HG02884 (cell line): Measurements from ENCODE around the gene UAP1L1.

ENCODE experiments used
- ATAC-seq: cut with Tn5 transposase; IDR thresholded peaks from one replicate; pipeline ENCODE4 v1.9.1; 2021; ENCODE audit warnings: mild to moderate bottlenecking, moderate library complexity; ENCODE audit not compliant: unreplicated experiment

The UAP1L1 gene

DNA sequence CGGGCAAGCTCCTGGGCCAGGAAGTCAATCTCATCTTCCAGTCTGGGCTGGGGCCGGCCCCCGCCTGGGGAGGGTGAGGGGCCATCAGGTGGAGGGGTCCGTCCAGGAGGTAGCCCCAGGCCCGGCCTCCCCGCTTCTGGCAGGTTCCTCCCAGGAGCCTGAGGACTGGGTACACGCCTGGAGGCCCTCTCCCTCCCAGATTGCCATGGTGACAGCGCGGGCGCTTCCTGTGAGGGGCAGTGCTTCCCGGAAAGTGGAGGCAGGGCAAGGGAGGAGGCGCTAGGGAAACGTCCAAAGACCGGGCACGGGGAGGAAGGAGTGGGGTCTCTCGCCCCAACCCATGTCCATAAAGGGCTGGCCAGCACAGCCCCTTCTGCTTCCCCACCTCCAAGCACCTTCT lies 36.2 kb upstream of the UAP1L1 start:
- no peak for ATAC-seq

DNA sequence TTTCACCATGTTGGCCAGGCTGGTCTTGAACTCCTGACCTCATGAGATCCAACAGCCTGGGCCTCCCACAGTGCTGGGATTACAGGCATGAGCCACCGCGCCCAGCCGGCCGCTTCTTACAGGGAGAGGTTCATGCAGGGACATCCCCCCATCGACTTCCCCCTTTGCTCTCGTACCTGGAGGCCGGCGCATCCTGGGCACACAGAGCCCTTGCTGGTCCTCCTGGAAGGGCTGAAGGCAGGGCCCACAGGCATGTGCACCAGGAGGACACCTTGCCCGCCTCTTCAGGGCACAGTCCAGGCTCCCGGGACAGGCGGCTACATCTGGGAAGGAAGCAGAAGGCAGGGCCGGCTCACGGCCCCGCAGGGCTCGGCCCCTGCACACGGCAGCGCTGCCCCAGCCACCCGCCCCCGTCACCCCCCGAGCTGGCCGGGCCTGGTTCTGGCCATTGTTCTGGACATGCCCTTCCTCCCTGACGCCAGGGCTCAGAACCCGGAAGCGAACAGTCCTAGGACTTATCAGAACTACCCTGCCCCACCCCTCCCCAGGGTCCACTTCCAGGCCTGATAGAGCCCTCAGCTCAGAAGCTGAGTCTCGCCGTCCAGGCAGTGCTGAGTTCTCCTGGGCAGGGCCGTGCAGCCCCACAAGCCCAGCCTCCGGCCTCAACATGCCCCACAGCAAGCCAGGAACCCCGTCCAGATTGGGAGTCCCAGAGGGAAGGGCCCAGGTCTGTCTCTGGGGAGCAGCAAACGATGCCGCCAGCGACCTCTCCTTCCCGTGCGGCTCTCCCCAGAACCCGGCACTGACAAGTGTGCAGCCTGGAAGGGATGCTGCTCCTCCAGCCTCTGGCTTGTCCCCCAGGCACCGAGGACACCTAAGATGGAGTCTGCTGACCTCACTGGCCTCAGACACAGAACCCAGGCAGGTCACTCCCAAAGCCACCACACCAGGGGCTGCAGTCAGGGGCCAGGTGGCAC lies 34.3 kb upstream of the UAP1L1 start:
- no peak for ATAC-seq

GRCh38 chr9:137044037-137044436 lies 33.3 kb upstream of the UAP1L1 start:
- ATAC-seq: no peak

DNA sequence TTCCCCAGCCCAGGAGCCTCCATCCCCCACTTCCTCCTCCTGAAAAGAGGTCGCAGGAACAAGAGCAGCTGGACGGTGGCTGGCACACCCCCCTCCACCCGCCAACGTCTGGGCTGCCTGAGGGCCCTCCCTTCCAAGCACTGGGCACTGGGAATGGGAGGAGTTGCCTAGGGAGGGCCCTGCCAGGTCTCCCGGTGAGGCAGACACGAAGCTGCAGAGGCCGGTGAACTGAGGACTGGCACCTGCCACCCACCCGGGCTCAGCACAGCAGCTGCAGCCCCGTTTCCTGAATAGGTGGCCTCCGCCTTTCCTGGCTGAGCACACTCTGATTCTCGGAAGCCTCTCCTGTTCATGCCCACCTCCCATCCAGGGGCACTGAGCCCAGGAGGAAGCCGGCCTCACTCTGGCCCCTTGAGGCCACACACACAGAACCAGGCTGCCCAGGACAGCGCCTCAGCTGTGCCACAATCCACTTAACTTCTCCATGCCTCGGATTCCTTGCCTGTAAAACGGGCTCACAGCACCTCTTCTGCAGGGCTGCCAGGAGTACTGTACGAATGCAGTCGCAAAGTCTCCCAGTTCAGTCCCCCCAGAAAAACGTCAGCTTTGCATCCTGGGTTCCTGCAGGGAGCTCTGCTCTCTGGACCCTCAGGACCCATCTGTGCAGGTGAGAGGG lies 32.7 kb upstream of the UAP1L1 start:
- ATAC-seq: no peak

DNA sequence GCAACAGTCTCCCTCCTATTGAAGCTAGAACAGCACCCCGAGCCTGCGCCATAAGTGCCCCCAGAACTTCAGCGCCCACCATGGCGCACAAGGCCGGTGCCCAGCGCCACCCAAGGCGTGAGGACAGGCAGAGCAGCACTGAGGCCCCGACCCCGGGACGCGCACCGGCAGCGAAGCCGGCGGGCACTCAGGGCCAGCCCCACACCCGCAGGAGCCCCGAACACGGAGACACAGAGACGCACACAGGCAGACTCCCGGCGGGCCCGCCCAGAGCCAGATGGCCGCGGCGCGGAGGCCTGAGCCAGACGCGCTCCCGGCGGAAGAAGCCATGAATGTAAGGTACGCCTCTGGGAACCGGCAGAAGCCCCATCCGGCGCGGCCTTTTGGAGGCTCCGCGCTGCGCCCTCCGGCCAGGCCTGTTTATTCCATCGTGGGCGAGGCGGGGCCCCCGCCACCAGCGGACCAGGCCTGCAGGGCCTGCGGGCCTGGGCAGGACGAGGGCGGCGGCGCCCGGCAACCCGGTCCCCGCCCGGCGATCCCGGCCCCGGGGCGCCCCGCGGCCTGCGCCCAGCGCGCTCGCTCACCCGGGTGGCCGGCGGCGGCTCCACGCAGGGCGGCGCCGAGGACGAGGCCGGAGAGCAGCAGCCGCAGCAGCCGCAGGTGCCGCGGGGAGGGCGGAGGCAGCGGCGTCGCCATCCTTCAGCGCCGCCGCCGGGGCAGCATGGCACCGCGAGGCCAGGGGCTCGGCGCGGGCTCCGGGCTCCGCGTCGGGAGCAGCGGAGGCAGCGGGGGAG lies 31.8 kb upstream of the UAP1L1 start:
- ATAC-seq: no peak

DNA sequence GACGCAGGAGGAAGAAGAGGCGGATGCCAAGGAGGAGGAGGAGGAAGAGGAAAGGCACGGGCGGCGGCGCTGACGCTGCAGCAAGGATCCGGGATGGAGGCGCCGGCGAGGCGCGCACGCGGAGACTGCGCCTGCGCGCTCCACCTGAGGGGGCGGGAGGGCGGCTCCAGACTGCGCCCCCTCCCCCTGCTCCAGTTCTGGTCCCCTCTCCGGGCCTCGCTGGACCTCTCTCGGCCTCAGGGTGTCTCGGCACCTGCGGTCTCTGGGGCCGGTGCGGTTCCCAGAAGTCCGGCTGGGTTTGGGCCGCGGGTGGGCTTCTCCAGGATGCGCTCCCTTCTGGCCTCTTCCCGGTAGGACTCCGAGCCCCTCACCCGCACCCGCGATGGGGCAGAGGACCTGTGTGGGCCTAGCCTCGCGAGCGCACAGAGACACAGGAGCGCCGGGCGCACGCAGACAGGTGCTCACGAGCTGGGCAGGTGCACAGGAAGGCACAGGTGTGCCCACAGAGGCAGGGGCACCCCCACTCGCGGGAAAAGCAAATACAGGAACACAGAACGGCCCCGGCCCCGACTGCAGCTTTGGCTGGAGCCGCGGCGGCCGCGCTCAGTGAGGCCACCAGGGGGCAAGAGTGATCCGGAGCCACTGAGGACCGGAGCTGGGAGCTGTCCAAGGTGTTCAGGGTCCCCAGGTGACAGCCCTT lies 31.1 kb upstream of the UAP1L1 start, which contains the start of gene NPDC1:
TSS of gene NPDC1 (minus strand) at position 90 of the 700 bp plus-strand sequence. CDS start 188 bp downstream, outside the sequence.
- ATAC-seq: no peak

DNA sequence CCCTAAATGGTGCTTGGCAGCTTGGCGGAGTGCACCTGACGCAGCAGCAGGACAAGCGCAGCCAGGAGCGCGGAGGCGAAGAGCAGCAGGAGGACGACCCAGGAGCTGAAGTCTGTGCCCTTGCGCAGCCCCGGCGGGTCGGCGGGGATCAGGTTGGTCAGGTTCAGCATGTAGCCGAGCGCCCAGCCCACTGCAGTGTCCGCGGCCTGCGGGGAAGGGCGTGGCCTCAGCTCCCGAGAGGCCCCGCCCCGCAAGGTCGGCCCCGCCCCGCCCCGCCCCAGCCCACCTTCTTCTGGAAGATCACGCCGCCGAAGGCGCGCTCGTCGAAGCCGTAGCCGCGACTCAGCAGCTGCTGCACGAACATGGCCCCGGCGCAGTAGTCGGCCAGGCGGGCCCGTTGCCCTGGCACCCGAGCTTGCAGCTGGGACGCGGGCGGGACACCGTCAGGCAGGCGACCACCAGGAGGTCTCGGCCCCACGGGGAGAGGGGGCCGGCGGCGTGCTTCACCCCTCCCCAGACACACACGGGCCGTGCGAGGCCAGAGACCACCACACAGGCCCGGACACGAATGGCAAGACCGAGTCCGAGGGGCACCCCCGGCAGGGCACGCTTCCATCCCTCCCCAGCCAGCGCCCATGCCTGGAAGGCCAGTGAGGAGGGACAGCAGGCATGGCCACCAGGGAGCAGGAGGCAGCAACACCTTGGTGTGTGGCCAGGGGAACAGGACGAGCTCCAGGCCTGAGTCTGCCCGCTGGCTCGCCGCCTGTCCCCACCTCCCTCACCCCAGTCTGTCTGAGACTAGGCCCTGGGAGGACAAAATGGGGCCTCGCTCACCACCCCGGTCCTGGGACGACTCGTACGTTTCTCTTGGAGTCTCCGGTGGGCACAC lies 28.4 kb upstream of the UAP1L1 start:
- no peak for ATAC-seq

DNA sequence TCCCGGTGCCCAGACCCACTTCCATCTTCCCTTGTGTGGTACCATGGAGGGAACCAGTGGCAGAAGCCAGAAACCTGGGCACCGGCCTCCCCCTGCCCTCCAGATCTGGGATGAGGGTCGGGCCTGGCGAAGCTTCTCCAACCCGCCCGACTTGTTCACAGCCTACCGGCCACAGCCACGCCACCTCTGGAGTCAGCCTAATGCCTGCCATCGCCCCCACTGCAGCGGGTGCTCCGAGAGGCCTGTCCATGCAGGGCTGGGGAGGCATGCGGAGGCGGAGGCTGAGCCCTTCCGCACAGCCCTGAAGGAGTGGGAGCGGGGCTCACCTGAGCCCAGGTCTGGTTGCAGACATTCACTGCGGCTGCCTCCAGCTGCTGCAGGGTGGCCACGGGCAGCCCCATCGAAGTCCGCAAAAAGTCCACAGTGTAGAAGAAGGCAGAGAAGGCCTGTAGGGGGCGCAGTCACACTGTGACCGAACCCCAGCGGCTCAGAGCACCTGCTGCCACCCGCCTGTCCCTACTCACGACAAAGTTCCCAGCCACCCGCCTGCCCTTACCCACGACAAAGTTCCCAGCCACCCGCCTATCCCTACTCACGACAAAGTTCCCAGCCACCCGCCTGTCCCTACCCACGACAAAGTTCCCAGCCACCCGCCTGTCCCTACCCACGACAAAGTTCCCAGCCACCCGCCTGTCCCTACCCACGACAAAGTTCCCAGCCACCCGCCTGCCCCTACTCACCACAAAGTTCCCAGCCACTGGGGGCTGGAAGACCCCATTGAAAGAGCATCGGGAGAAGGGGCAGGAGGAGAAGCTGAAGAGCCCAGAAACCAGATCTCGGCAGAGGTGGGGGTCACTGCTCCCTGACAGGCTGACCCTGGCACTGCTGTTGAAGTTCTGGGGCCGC lies 27.5 kb upstream of the UAP1L1 start:
- ATAC-seq: no peak

DNA sequence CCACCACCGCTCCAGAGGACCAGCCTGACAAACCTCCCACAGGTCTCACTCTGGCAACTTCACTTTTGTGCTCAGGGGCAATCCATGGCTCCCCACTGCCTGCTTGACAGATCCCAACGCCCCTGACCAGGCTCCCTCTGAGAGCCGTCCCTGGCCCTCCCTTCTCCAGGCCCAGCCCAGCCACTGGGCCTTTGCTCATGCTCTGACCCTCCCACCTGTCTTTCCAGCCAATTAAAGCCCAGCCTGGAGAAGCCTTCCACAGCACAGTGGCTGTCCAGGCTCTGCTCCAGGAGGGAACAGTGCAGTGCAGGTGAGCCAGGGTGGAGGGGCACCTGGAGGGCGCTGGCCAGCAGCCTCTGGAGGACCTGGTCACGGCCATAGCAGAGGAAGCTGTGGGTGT lies 26.7 kb upstream of the UAP1L1 start:
- no peak for ATAC-seq

- no peak for ATAC-seq
Observed at GRCh38 chr9:137051145-137051724, 26.1 kb upstream of the UAP1L1 start.

DNA sequence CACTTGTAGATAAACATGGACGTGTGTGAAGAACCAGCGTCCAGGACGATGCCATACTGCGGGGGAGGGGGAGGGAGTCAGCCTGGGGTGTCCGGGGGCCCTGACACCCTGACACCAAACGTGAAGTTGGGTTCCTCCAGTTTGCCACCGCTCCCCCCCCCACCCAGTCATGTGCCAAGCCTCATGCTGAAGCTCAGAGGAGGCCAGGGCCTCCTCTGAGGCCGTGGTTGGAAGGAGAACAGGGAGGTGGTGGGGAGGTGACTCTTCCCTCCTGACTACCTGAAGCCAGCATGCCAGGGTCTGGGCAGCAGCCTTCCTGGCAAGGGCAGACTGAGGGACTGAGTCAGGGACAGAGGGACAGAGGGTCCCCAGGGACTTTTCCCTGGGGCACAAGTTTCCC lies 25.0 kb upstream of the UAP1L1 start:
- ATAC-seq: no peak

DNA sequence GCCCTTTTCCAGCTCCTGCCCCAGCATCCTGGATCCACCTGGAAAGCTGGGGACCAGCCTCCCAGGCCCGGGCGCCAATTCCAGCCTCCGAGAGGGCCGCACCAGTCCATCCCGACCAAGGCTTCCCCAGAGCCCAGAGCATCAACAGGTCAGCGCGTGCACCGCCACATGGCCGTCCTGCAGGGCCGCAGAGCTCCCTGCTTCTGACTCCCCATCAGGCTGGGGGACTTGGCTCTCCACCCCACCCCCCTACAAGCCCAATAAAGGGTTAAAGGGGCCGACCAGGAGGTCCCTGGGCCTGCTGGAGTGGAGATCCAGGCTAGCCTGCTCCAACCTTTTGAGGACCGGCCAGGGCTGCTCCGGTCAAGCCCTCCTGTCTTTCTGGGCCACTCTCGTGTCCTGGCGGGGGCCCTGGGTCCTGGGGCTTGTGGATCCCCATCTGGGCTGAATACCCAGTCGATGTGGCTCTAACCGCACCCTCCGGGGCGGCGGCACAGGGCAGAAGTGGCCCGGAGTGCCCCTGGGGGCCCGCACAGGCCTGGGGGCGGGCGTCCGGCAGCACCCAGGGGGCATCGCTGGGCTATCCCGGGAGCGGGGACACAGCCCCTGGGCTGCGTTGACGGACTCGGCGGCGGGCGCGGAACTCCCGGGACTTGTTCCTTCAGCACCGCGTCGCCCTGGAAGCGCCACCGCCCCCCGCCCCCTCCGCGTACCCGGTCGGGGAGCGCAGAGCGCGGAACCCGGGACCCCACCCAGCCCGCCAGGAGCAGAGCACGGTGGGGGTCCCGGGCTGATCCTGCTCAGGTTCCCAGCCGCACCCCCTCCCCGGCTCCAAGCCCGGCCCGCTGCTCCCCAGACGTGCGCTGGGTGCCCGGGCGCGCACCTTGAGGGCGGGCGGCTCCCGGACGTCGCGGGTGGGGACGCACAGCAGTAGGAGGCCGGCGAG lies 24.0 kb upstream of the UAP1L1 start:
- ATAC-seq: no peak

- ATAC-seq: no peak
Observed at GRCh38 chr9:137053944-137054931, 23.1 kb upstream of the UAP1L1 start, which contains the start of gene ENTPD2. Gene ENTPD2, minus strand, starts transcription at chr9:137054061. Its CDS starts 64 bp downstream, at chr9:137053997.

DNA sequence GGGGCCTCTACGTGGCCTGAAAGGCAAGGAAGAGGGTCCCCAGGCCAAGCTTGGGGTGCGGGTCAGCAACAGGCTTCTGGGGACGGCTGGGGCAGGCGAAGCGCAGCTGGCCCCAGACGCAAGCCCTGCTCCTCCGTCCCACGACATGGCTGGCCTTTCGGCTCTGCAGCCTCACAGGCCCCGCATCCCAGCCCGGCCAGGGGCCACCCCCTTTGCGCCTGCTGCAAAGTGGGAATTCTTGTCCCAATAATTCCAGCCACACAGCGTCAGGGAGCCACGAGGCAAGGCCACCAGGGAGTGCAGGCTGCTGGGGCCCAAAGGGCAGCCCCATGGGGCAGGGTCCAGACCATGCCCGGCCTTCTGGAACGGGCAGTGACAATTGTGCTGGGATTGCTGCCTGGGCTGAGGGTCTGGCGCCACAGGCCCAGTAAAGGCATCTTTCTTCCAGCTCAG lies 22.4 kb upstream of the UAP1L1 start:
- no peak for ATAC-seq
